ENCODE data around the gene NEK9.

- no peak for TF ChIP-seq CTCF (IDR thresholded peaks at IDR 0.05; ENCODE audit: low read depth, low read length)
- no peak for TF ChIP-seq MAX (IDR thresholded peaks at IDR 0.05; ENCODE audit: low read depth, low read length)
- TF ChIP-seq POLR2A (IDR thresholded peaks at IDR 0.05; ENCODE audit: extremely low read depth, insufficient read length), result no peak
- no peak for TF ChIP-seq MYC (IDR thresholded peaks at IDR 0.05; ENCODE audit: low read depth, low read length)
These were observed 7.8 kb downstream of the NEK9 start for GRCh38 chr14:75119056-75119455.

Data from NB4 (cell line).